HG02884 (cell line): ENCODE results near the gene EPHB2.

Experiments
- ATAC-seq: cut with Tn5 transposase; IDR thresholded peaks from one replicate; pipeline ENCODE4 v1.9.1; 2021; ENCODE audit warnings: mild to moderate bottlenecking, moderate library complexity; ENCODE audit not compliant: unreplicated experiment

Gene EPHB2

GRCh38 chr1:22721122-22721873 lies 10.7 kb downstream of the EPHB2 start:
- ATAC-seq, result no peak

- no peak for ATAC-seq
These were observed 12.4 kb downstream of the EPHB2 start for GRCh38 chr1:22722901-22723550.

GRCh38 chr1:22727873-22728272 lies 17.2 kb downstream of the EPHB2 start:
- no peak for ATAC-seq

GRCh38 chr1:22728751-22729399 lies 18.2 kb downstream of the EPHB2 start:
- ATAC-seq, result no peak

GRCh38 chr1:22729400-22729773 lies 18.7 kb downstream of the EPHB2 start:
- no peak for ATAC-seq

GRCh38 chr1:22729912-22730311 lies 19.3 kb downstream of the EPHB2 start:
- ATAC-seq, result no peak

- no peak for ATAC-seq
These were observed 21.5 kb downstream of the EPHB2 start for GRCh38 chr1:22731924-22732720.

GRCh38 chr1:22733643-22734042 lies 23.0 kb downstream of the EPHB2 start:
- no peak for ATAC-seq

GRCh38 chr1:22736501-22737080 lies 26.0 kb downstream of the EPHB2 start:
- no peak for ATAC-seq

- no peak for ATAC-seq
These were observed 26.9 kb downstream of the EPHB2 start for GRCh38 chr1:22737374-22738068.

- ATAC-seq, result no peak
These were observed 27.4 kb downstream of the EPHB2 start for GRCh38 chr1:22738069-22738435.

- ATAC-seq, result no peak
These were observed 27.9 kb downstream of the EPHB2 start for GRCh38 chr1:22738522-22738921.

GRCh38 chr1:22739648-22740385 lies 29.2 kb downstream of the EPHB2 start:
- no peak for ATAC-seq

GRCh38 chr1:22741118-22741517 lies 30.5 kb downstream of the EPHB2 start:
- no peak for ATAC-seq

GRCh38 chr1:22745669-22746585 lies 35.3 kb downstream of the EPHB2 start:
- no peak for ATAC-seq

GRCh38 chr1:22747021-22747734 lies 36.5 kb downstream of the EPHB2 start:
- no peak for ATAC-seq

GRCh38 chr1:22747735-22748073 lies 37.1 kb downstream of the EPHB2 start:
- no peak for ATAC-seq

- ATAC-seq, result no peak
These were observed 38.9 kb downstream of the EPHB2 start for GRCh38 chr1:22749503-22749902.
